ENCODE results near the gene TUBB2B. TPM values are rescaled to one million over a fixed set of nuclear protein-coding genes. Genes with fewer than 3 reads are reported as not detected.

TUBB2B gene
- total and polyA plus RNA-seq, 2 donors (not counting 3 experiments of a cell fraction or from before 2014, with no cell fraction given), result 5.1 to 8.3 TPM

DNA sequence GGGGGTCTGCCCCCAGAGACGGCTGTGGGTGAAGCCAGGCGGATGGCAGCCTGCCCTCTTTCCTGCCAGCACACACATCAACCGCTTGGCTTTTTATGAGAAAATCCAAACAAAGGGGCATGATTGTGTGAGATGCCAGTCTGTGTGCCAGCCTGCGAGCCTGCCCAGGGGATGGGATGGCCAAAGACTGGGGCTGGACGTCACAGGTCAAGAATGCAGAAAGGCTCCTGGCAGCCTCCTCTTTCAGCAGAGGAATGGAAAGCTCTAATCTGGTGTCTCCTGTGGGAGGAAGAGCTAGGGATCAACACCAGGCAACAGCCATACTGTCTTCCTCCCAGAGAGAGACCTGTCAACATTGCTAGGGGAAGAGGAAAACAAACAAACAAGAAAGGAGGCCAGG lies 15.8 kb downstream of the TUBB2B start:
- H3K27me3 ChIP-seq (ENCODE audit: control insufficient read depth in 2 of 2, insufficient read depth in 2 of 2, low read length in 2 of 2), result peaks cover 7 to 12% of the 10 kb centered on the region in 2 experiments
- no peaks in the 10 kb centered on the region for H3K4me1 ChIP-seq (ENCODE audit: control insufficient read depth, extremely low read depth, insufficient read depth, low read length)
- dilution Hi-C loops (cut with MboI; ENCODE audit: extremely low pct_ligation_motif_present, low sequenced_read_pairs) (no loop called here), intact Hi-C loops (cut with micrococcal nuclease) (no loop called here)
- no TSS peak for BruUV-seq (replicated peaks)
- H3K36me3 ChIP-seq (ENCODE audit: control insufficient read depth in 2 of 2, extremely low read depth in 1 of 2, insufficient read depth in 2 of 2, low read length in 2 of 2), result no peaks in the 10 kb centered on the region
- ChIA-PET POLR2A (no interaction called here), CTCF (interaction anchor here (0.8 kb wide), 1 partner anchor 17 kb away, joined by 5 read pairs; no protein-coding TSS in a partner anchor)
- TF ChIP-seq, protein P1, sequence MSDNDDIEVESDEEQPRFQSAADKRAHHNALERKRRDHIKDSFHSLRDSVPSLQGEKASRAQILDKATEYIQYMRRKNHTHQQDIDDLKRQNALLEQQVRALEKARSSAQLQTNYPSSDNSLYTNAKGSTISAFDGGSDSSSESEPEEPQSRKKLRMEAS (IDR thresholded peaks at IDR 0.05; ENCODE audit: insufficient read depth, insufficient read length), result no peak
- no peak overlapping the region for H3K27ac ChIP-seq (ENCODE audit: insufficient read depth, low read depth, low read length)
- no peaks in the 10 kb centered on the region for H4K20me1 ChIP-seq (replicated peaks; ENCODE audit: control insufficient read depth, extremely low read depth, insufficient read depth, low read length)
- DNase-seq (ENCODE audit: low read depth, low spot score) (no peak), FAIRE-seq (no peak)
- H3K4me3 ChIP-seq (replicated peaks in 1 of 3; ENCODE audit: insufficient read depth in 1 of 3, low read depth in 1 of 3, low read length in 3 of 3), result no peak overlapping the region
- no peak overlapping the region for H3K4me2 ChIP-seq (ENCODE audit: insufficient read depth, low read length)
- no peaks in the 10 kb centered on the region for H3K9me3 ChIP-seq (replicated peaks; ENCODE audit: control insufficient read depth, insufficient read depth, low read length)
- H3K9me1 ChIP-seq (replicated peaks; ENCODE audit: control insufficient read depth, extremely low read depth, insufficient read depth, low read length), result no peaks in the 10 kb centered on the region
- H2AFZ ChIP-seq (ENCODE audit: low read depth, low read length), result no peak overlapping the region
- no peaks in the 10 kb centered on the region for H3K79me2 ChIP-seq (ENCODE audit: control insufficient read depth, insufficient read depth, low read length)
- H3K9ac ChIP-seq (replicated peaks; ENCODE audit: extremely low read depth, insufficient read depth, low read length), result no peak overlapping the region

DNA sequence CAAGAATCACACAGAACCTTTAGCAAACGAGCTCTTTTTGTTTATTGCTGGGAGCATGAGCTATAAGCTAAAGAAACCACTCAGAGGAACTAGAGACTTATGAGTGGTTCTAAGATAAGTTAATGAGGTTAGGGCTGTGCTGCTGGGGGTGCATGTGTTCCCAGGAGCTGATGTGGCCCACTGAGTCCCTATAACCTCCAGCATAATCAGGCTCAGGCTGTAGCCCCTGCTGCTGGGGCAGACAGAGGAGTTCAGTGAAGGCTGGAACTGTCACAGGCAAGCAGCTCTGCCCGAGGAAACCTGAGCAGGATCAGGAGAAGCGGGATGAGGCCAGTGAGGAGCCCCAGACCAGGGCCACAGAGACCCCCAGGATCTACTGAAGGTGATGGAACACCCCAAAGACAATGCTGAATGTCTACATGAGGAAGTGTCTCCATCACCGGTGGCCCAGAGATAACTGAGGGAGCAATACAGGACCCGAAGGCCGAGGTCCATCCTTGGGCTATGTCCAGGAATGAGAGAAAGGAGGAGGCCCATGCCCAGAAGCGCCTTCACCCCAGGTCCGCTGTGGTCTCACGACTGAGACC lies 17.3 kb downstream of the TUBB2B start:
- H3K4me1 ChIP-seq (ENCODE audit: control insufficient read depth, extremely low read depth, insufficient read depth, low read length), result no peaks in the 10 kb centered on the region
- no TSS peak for BruUV-seq (replicated peaks)
- POLR2A ChIA-PET, result no interaction called here

More for the DNA sequence above, 17.3 kb downstream of the TUBB2B start:
- Histone ChIP-seq H3K9me3 (replicated peaks; ENCODE audit: control insufficient read depth, insufficient read depth, low read length) (no peaks in the 10 kb centered on the region), H3K9me1 (replicated peaks; ENCODE audit: control insufficient read depth, extremely low read depth, insufficient read depth, low read length) (no peaks in the 10 kb centered on the region), H3K9ac (replicated peaks; ENCODE audit: extremely low read depth, insufficient read depth, low read length) (no peak overlapping the region), H3K4me2 (ENCODE audit: insufficient read depth, low read length) (no peak overlapping the region), H3K4me3 (replicated peaks in 1 of 3; ENCODE audit: insufficient read depth in 1 of 3, low read depth in 1 of 3, low read length in 3 of 3) (no peak overlapping the region), H4K20me1 (replicated peaks; ENCODE audit: control insufficient read depth, extremely low read depth, insufficient read depth, low read length) (no peaks in the 10 kb centered on the region), H2AFZ (ENCODE audit: low read depth, low read length) (no peak overlapping the region), H3K27ac (ENCODE audit: insufficient read depth, low read depth, low read length) (no peak overlapping the region), H3K36me3 (ENCODE audit: control insufficient read depth in 2 of 2, extremely low read depth in 1 of 2, insufficient read depth in 2 of 2, low read length in 2 of 2) (no peaks in the 10 kb centered on the region), H3K79me2 (ENCODE audit: control insufficient read depth, insufficient read depth, low read length) (no peaks in the 10 kb centered on the region), H3K27me3 (ENCODE audit: control insufficient read depth in 2 of 2, insufficient read depth in 2 of 2, low read length in 2 of 2) (peaks cover 6 to 12% of the 10 kb centered on the region in 2 experiments)
- dilution Hi-C loops (cut with MboI; ENCODE audit: extremely low pct_ligation_motif_present, low sequenced_read_pairs) (no loop called here), intact Hi-C loops (cut with micrococcal nuclease) (no loop called here)
- TF ChIP-seq POLR2A (IDR thresholded peaks at IDR 0.05; ENCODE audit: low read depth, low read length) (no peak), EZH2 (IDR thresholded peaks at IDR 0.05; ENCODE audit: borderline replicate concordance, low read depth, low read length, severe bottlenecking) (no peak)
- no peak for DNase-seq (ENCODE audit: low read depth, low spot score)
- no peak for FAIRE-seq
- CTCF ChIA-PET, result interaction anchor here (1.3 to 1.9 kb wide), 2 partner anchors 21 to 41 kb away, joined by 3 to 6 read pairs; no protein-coding TSS in a partner anchor
